Hepatocyte (in vitro differentiated cells): ENCODE measurements around the gene CELSR3.

Experiments used
- CTCF ChIP-seq: fragments of 200-600 bp; sonication (generic); IDR thresholded peaks from 2 replicates; pipeline ENCODE4 v1.5.1; 2016; ENCODE audit warnings: antibody characterized with exemption, mild to moderate bottlenecking; ENCODE audit not compliant: poor library complexity
- EZH2 ChIP-seq: fragments of 200-600 bp; sonication (generic); IDR thresholded peaks from 2 replicates; pipeline ENCODE4 v1.6.1; 2016; ENCODE audit warnings: antibody characterized with exemption, mild to moderate bottlenecking, borderline replicate concordance

GRCh38 chr3:48689384-48689783 is 26.7 kb upstream of the CELSR3 start:
- no peak for TF ChIP-seq CTCF
- no peak for TF ChIP-seq EZH2
